GM10266 (cell line): ENCODE results near the gene ATE1.
"Not testable (repeated sequence)": the region's sequence is repeated elsewhere in the genome, so short reads cannot be mapped to it uniquely, and the experiment has no call there.

ENCODE experiments used
- DNase-seq: peaks from one replicate; pipeline ENCODE4 v3.0.0; 2012; ENCODE audit errors: extremely low spot score
- CTCF ChIP-seq: IDR thresholded peaks from 2 replicates; pipeline ENCODE4 v1.5.1; 2012; ENCODE audit warnings: mild to moderate bottlenecking, low read depth; ENCODE audit not compliant: control insufficient read depth, insufficient read depth; ENCODE audit errors: missing control alignments

The ATE1 gene

GRCh38 chr10:121928528-121928884 lies 675 bp upstream of the ATE1 start:
- peak; percentile 33 for DNase-seq
- no peak for TF ChIP-seq CTCF

- no peak for TF ChIP-seq CTCF
- peak; percentile 63 for DNase-seq
Measured at GRCh38 chr10:121927318-121927840, 452 bp downstream of the ATE1 start.

- DNase-seq, result peak; percentile 32
Measured at GRCh38 chr10:121926671-121927317, 1.0 kb downstream of the ATE1 start.

GRCh38 chr10:121926157-121926556 lies 1.7 kb downstream of the ATE1 start:
- TF ChIP-seq CTCF, result no peak
- DNase-seq, result no peak

More at GRCh38 chr10:121926671-121927317, 1.0 kb downstream of the ATE1 start:
- no peak for TF ChIP-seq CTCF

- DNase-seq, result no peak
- TF ChIP-seq CTCF, result no peak
Measured at GRCh38 chr10:121921238-121921931, 6.4 kb downstream of the ATE1 start.

GRCh38 chr10:121919666-121920065 lies 8.2 kb downstream of the ATE1 start:
- no peak for DNase-seq
- no peak for TF ChIP-seq CTCF

GRCh38 chr10:121918800-121919199 lies 9.0 kb downstream of the ATE1 start:
- DNase-seq, result not testable (repeated sequence)

GRCh38 chr10:121914661-121915060 lies 13.2 kb downstream of the ATE1 start:
- DNase-seq, result no peak
- no peak for TF ChIP-seq CTCF
